Stimulated activated CD8-positive, alpha-beta memory T cell treated with anti-CD3 and anti-CD28 coated beads, Interleukin-12 subunit alpha, Interleukin-12 subunit beta, amount 100 ng/mL, for 24 hours (primary cell): ENCODE results near the gene LRRK1.

Experiments used
- DNase-seq: peaks from one replicate; pipeline ENCODE4 v3.0.0-alpha.2; 2020; ENCODE audit errors: extremely low read depth

The LRRK1 gene

GRCh38 chr15:101004500-101004899 lies 85.3 kb downstream of the LRRK1 start:
- DNase-seq = no peak

GRCh38 chr15:101004986-101005747 lies 86.0 kb downstream of the LRRK1 start:
- DNase-seq = no peak

GRCh38 chr15:101006931-101007691 lies 88.0 kb downstream of the LRRK1 start:
- DNase-seq = peak; percentile 36

- peak; percentile 56 for DNase-seq
Measured at GRCh38 chr15:101008158-101009139, 89.3 kb downstream of the LRRK1 start.

- no peak for DNase-seq
Measured at GRCh38 chr15:101009176-101009575, 90.0 kb downstream of the LRRK1 start.

- no peak for DNase-seq
Measured at GRCh38 chr15:101010781-101011180, 91.6 kb downstream of the LRRK1 start.

GRCh38 chr15:101012326-101013200 lies 93.4 kb downstream of the LRRK1 start:
- no peak for DNase-seq

GRCh38 chr15:101013201-101013550 lies 94.0 kb downstream of the LRRK1 start:
- no peak for DNase-seq

GRCh38 chr15:101013769-101014675 lies 94.9 kb downstream of the LRRK1 start:
- DNase-seq = no peak

- peak; percentile 24 for DNase-seq
Measured at GRCh38 chr15:101014921-101015841, 96.0 kb downstream of the LRRK1 start.

GRCh38 chr15:101016581-101016980 lies 97.4 kb downstream of the LRRK1 start:
- no peak for DNase-seq

- DNase-seq = no peak
Measured at GRCh38 chr15:101017093-101017754, 98.1 kb downstream of the LRRK1 start.

- no peak for DNase-seq
Measured at GRCh38 chr15:101018016-101018415, 98.9 kb downstream of the LRRK1 start.

GRCh38 chr15:101018450-101018849 lies 99.3 kb downstream of the LRRK1 start:
- DNase-seq = no peak

GRCh38 chr15:101019366-101019896 lies 100.3 kb downstream of the LRRK1 start:
- no peak for DNase-seq

GRCh38 chr15:101020451-101020850 lies 101.3 kb downstream of the LRRK1 start:
- no peak for DNase-seq

- DNase-seq = no peak
Measured at GRCh38 chr15:101020945-101021344, 101.8 kb downstream of the LRRK1 start.

- DNase-seq = no peak
Measured at GRCh38 chr15:101022306-101022705, 103.1 kb downstream of the LRRK1 start.
